ENCODE measurements around the gene ATP2B3. TPM values are rescaled to one million over a fixed set of nuclear protein-coding genes. Genes with fewer than 3 reads are reported as not detected.

Gene ATP2B3
- total and polyA plus RNA-seq, 2 donors (not counting 3 experiments of a cell fraction or from before 2014, with no cell fraction given): 0.01 to 0.07 TPM

GRCh38 chrX:153569475-153569874 is 52.0 kb downstream of the ATP2B3 start:
- Histone ChIP-seq H3K9me1 (replicated peaks; ENCODE audit: control insufficient read depth, extremely low read depth, insufficient read depth, low read length) (no peaks in the 10 kb centered on the region), H3K36me3 (ENCODE audit: control insufficient read depth in 2 of 2, extremely low read depth in 1 of 2, insufficient read depth in 2 of 2, low read length in 2 of 2) (no peaks in the 10 kb centered on the region), H3K27ac (ENCODE audit: insufficient read depth, low read depth, low read length) (no peak overlapping the region), H3K27me3 (ENCODE audit: control insufficient read depth in 2 of 2, insufficient read depth in 2 of 2, low read length in 2 of 2) (no peaks in the 10 kb centered on the region), H2AFZ (ENCODE audit: low read depth, low read length) (no peak overlapping the region), H4K20me1 (replicated peaks; ENCODE audit: control insufficient read depth, extremely low read depth, insufficient read depth, low read length) (no peaks in the 10 kb centered on the region), H3K4me1 (ENCODE audit: control insufficient read depth, extremely low read depth, insufficient read depth, low read length) (no peaks in the 10 kb centered on the region), H3K79me2 (ENCODE audit: control insufficient read depth, insufficient read depth, low read length) (no peaks in the 10 kb centered on the region), H3K4me3 (replicated peaks in 1 of 3; ENCODE audit: insufficient read depth in 1 of 3, low read depth in 1 of 3, low read length in 3 of 3) (no peak overlapping the region), H3K9ac (replicated peaks; ENCODE audit: extremely low read depth, insufficient read depth, low read length) (no peak overlapping the region), H3K4me2 (ENCODE audit: insufficient read depth, low read length) (no peak overlapping the region), H3K9me3 (replicated peaks; ENCODE audit: control insufficient read depth, insufficient read depth, low read length) (no peaks in the 10 kb centered on the region)
- dilution Hi-C loops (cut with MboI; ENCODE audit: extremely low pct_ligation_motif_present, low sequenced_read_pairs) (no loop called here), intact Hi-C loops (cut with micrococcal nuclease) (no loop called here)
- no peak for TF ChIP-seq MAX (IDR thresholded peaks at IDR 0.05; ENCODE audit: insufficient read depth, insufficient read length)
- no peak for TF ChIP-seq MYC (IDR thresholded peaks at IDR 0.05; ENCODE audit: low read depth, low read length)
- TF ChIP-seq POLR2A (IDR thresholded peaks at IDR 0.05; ENCODE audit: low read depth, low read length): no peak
- TF ChIP-seq EZH2 (IDR thresholded peaks at IDR 0.05; ENCODE audit: borderline replicate concordance, low read depth, low read length, severe bottlenecking): no peak
- TF ChIP-seq GATA2 (IDR thresholded peaks at IDR 0.05; ENCODE audit: insufficient read depth, insufficient read length, low read depth, low read length): no peak
- TF ChIP-seq FOS (IDR thresholded peaks at IDR 0.05; ENCODE audit: borderline replicate concordance, insufficient read depth, low read length): no peak
- no peak for TF ChIP-seq JUN (IDR thresholded peaks at IDR 0.05; ENCODE audit: borderline replicate concordance, insufficient read depth, insufficient read length, low read depth)
- TF ChIP-seq POLR2AphosphoS5 (IDR thresholded peaks at IDR 0.05; ENCODE audit: insufficient read depth, low read depth, low read length): no peak
- POLR2A ChIA-PET: no interaction called here
- CTCF ChIA-PET: no interaction called here
- DNase-seq (ENCODE audit: low read depth, low spot score) (no peak), FAIRE-seq (no peak)
- no TSS peak for BruUV-seq (replicated peaks)

- Histone ChIP-seq H3K4me3 (replicated peaks in 1 of 3; ENCODE audit: insufficient read depth in 1 of 3, low read depth in 1 of 3, low read length in 3 of 3) (no peak overlapping the region), H3K9ac (replicated peaks; ENCODE audit: extremely low read depth, insufficient read depth, low read length) (no peak overlapping the region), H3K9me3 (replicated peaks; ENCODE audit: control insufficient read depth, insufficient read depth, low read length) (no peaks in the 10 kb centered on the region), H3K4me2 (ENCODE audit: insufficient read depth, low read length) (no peak overlapping the region), H3K79me2 (ENCODE audit: control insufficient read depth, insufficient read depth, low read length) (no peaks in the 10 kb centered on the region), H3K27ac (ENCODE audit: insufficient read depth, low read depth, low read length) (no peak overlapping the region), H3K9me1 (replicated peaks; ENCODE audit: control insufficient read depth, extremely low read depth, insufficient read depth, low read length) (no peaks in the 10 kb centered on the region), H3K4me1 (ENCODE audit: control insufficient read depth, extremely low read depth, insufficient read depth, low read length) (no peaks in the 10 kb centered on the region), H2AFZ (ENCODE audit: low read depth, low read length) (no peak overlapping the region), H4K20me1 (replicated peaks; ENCODE audit: control insufficient read depth, extremely low read depth, insufficient read depth, low read length) (no peaks in the 10 kb centered on the region), H3K27me3 (ENCODE audit: control insufficient read depth in 2 of 2, insufficient read depth in 2 of 2, low read length in 2 of 2) (no peaks in the 10 kb centered on the region), H3K36me3 (ENCODE audit: control insufficient read depth in 2 of 2, extremely low read depth in 1 of 2, insufficient read depth in 2 of 2, low read length in 2 of 2) (no peaks in the 10 kb centered on the region)
- dilution Hi-C loops (cut with MboI; ENCODE audit: extremely low pct_ligation_motif_present, low sequenced_read_pairs): no loop called here
- intact Hi-C loops (cut with micrococcal nuclease): no loop called here
- POLR2A ChIA-PET: no interaction called here
- no TSS peak for BruUV-seq (replicated peaks)
- CTCF ChIA-PET: no interaction called here
- TF ChIP-seq MYC (IDR thresholded peaks at IDR 0.05; ENCODE audit: low read depth, low read length) (no peak), JUN (IDR thresholded peaks at IDR 0.05; ENCODE audit: borderline replicate concordance, insufficient read depth, insufficient read length, low read depth) (no peak), FOS (IDR thresholded peaks at IDR 0.05; ENCODE audit: borderline replicate concordance, insufficient read depth, low read length) (no peak), CTCF (IDR thresholded peaks at IDR 0.05; ENCODE audit: extremely low read depth in 1 of 2, insufficient read depth in 1 of 2, low read depth in 1 of 2, low read length in 2 of 2) (no peak), GATA2 (IDR thresholded peaks at IDR 0.05; ENCODE audit: insufficient read depth, insufficient read length, low read depth, low read length) (no peak), MAX (IDR thresholded peaks at IDR 0.05; ENCODE audit: insufficient read depth, insufficient read length) (no peak), POLR2AphosphoS5 (IDR thresholded peaks at IDR 0.05; ENCODE audit: insufficient read depth, low read depth, low read length) (no peak), POLR2A (IDR thresholded peaks at IDR 0.05; ENCODE audit: low read depth, low read length) (no peak), EZH2 (IDR thresholded peaks at IDR 0.05; ENCODE audit: borderline replicate concordance, low read depth, low read length, severe bottlenecking) (no peak)
- DNase-seq (ENCODE audit: low read depth, low spot score) (no peak), FAIRE-seq (no peak)
Observed at GRCh38 chrX:153571534-153571908, 54.1 kb downstream of the ATP2B3 start.
